HCT116 (cell line): Measurements from ENCODE around the gene SGSM2. TPM values are rescaled to one million over a fixed set of nuclear protein-coding genes. Genes with fewer than 3 reads are reported as not detected.

ENCODE experiments used
- ATAC-seq: fragments of 200-7000 bp; cut with Tn5 transposase; 2 replicates; pipeline ENCODE4 v1.9.1; 2020; ENCODE audit warnings: mild to moderate bottlenecking, moderate library complexity
- BruUV-seq: library from RNA; stranded (reverse); fragments of 400-500 nt; replicated peaks from 2 replicates; lab custom pipeline; 2021; lab: Mats Ljungman, UMichigan
- CTCF ChIA-PET: fragments of 300-600 bp; sonication (Branson Sonifier 250); formaldehyde crosslinking; loops from one replicate; lab custom pipeline; 2021; ENCODE audit warnings: antibody characterized with exemption; lab: Charles Lee
- POLR2A ChIA-PET: fragments of 300-600, 350-600 bp; sonication (Branson Sonifier 250); formaldehyde crosslinking; loops from one replicate; lab custom pipeline; 2021; ENCODE audit warnings: antibody characterized with exemption; lab: Charles Lee
- RAD21 ChIA-PET, 2 experiments: fragments of 300-600 bp; sonication (Branson Sonifier 250); formaldehyde crosslinking; loops; one replicate each; lab custom pipeline; 2023; ENCODE audit warnings: low total read pairs in 2 of 2; ENCODE audit not compliant: uncharacterized antibody in 2 of 2, unreplicated experiment in 2 of 2, low non-redundant PET in 1 of 2; lab: Charles Lee
- DNase-seq: peaks from one replicate; pipeline ENCODE4 v3.0.0-alpha.2; 2010; ENCODE audit warnings: low read depth, low spot score
- H2AFZ ChIP-seq: fragments of 200-600 bp; shearing (Covaris generic), sonication (generic); 2 replicates; pipeline ENCODE4 v1.6.1; 2017; ENCODE audit warnings: low read depth, mixed run types, mixed read lengths, antibody characterized with exemption, low read length; ENCODE audit not compliant: poor library complexity, severe bottlenecking
- H3K27ac ChIP-seq: 2 replicates; pipeline ENCODE4 v1.5.1; 2012; ENCODE audit warnings: low read depth, low read length
- H3K27me3 ChIP-seq: fragments of 200-600 bp; sonication (generic); 2 replicates; pipeline ENCODE4 v1.6.1; 2016; ENCODE audit warnings: mixed run types, low read length, mixed read lengths; ENCODE audit not compliant: insufficient read depth
- H3K36me3 ChIP-seq, 2 experiments: fragments of 200-500 bp in 1 of 2; fragments of 200-600 bp in 1 of 2; sonication (Bioruptor generic) in 1 of 2; sonication (generic) in 1 of 2; 2 replicates each; pipeline versions ENCODE4 v1.5.1 to v1.6.1; 2014 to 2016; ENCODE audit warnings: low read length in 2 of 2, inconsistent platforms in 1 of 2, mixed read lengths in 1 of 2, mixed run types in 1 of 2; ENCODE audit not compliant: insufficient read depth in 2 of 2, control insufficient read depth in 1 of 2
- H3K4me1 ChIP-seq, 2 experiments: fragments of 200-600 bp in 1 of 2; sonication (generic) in 1 of 2; 2 replicates each; pipeline versions ENCODE4 v1.5.1 to v1.6.1; 2012 to 2017; ENCODE audit warnings: low read length in 2 of 2, inconsistent platforms in 1 of 2, mild to moderate bottlenecking in 1 of 2, mixed read lengths in 1 of 2, mixed run types in 1 of 2, moderate library complexity in 1 of 2; ENCODE audit not compliant: insufficient read depth in 2 of 2, control insufficient read depth in 1 of 2
- H3K4me2 ChIP-seq: fragments of 200-600 bp; sonication (generic); 2 replicates; pipeline ENCODE4 v1.6.1; 2017; ENCODE audit warnings: mixed run types, low read length, mixed read lengths
- H3K4me3 ChIP-seq, 2 experiments: fragments of 200-600 bp in 1 of 2; sonication (generic) in 1 of 2; replicated peaks in 1 of 2; 2 replicates each; pipeline ENCODE4 v1.5.1; 2011 to 2016; ENCODE audit warnings: low read length in 2 of 2, control low read depth in 1 of 2, low read depth in 1 of 2, mild to moderate bottlenecking in 1 of 2, mixed read lengths in 1 of 2, mixed run types in 1 of 2
- H3K79me2 ChIP-seq: fragments of 200-600 bp; sonication (generic); 2 replicates; pipeline ENCODE4 v1.6.1; 2017; ENCODE audit warnings: mild to moderate bottlenecking, mixed run types, low read length, moderate library complexity, mixed read lengths; ENCODE audit not compliant: insufficient read depth
- H3K9ac ChIP-seq: fragments of 200-600 bp; sonication (generic); 2 replicates; pipeline ENCODE4 v1.6.1; 2016; ENCODE audit warnings: low read length, mixed read lengths
- H3K9me2 ChIP-seq: fragments of 200-600 bp; sonication (generic), shearing (Covaris generic); 2 replicates; pipeline ENCODE4 v1.6.1; 2017; ENCODE audit warnings: mixed run types, mild to moderate bottlenecking, moderate library complexity; ENCODE audit not compliant: insufficient read depth
- H3K9me3 ChIP-seq, 2 experiments: fragments of 200-500 bp in 1 of 2; fragments of 200-600 bp in 1 of 2; sonication (Bioruptor generic) in 1 of 2; sonication (generic) in 1 of 2; 2 replicates each; pipeline ENCODE4 v1.6.1; 2014 to 2017; ENCODE audit warnings: low read length in 2 of 2, mixed read lengths in 2 of 2, inconsistent platforms in 1 of 2, low read depth in 1 of 2, mild to moderate bottlenecking in 1 of 2, mixed run types in 1 of 2, moderate library complexity in 1 of 2; ENCODE audit not compliant: control insufficient read depth in 1 of 2, insufficient read depth in 1 of 2
- H4K20me1 ChIP-seq: fragments of 200-600 bp; sonication (generic), shearing (Covaris generic); 2 replicates; pipeline ENCODE4 v1.6.1; 2017; ENCODE audit warnings: mixed run types, mild to moderate bottlenecking, moderate library complexity; ENCODE audit not compliant: insufficient read depth
- CEBPB ChIP-seq: IDR thresholded peaks from 2 replicates; pipeline ENCODE4 v1.6.1; 2012; ENCODE audit warnings: low read depth
- ELF1 ChIP-seq: IDR thresholded peaks from 2 replicates; pipeline ENCODE4 v1.6.1; 2012; ENCODE audit warnings: low read depth, borderline replicate concordance
- EZH2phosphoT487 ChIP-seq: fragments of 200-600 bp; IDR thresholded peaks from 2 replicates; pipeline ENCODE4 v1.6.1; 2018; ENCODE audit warnings: antibody characterized with exemption, borderline replicate concordance
- RAD21 ChIP-seq: IDR thresholded peaks from 2 replicates; pipeline ENCODE4 v1.6.1; 2012; ENCODE audit warnings: low read depth, mild to moderate bottlenecking
- SP1 ChIP-seq: IDR thresholded peaks from 2 replicates; pipeline ENCODE4 v1.6.1; 2012; ENCODE audit warnings: low read depth
- intact Hi-C: fragments of 100-400 bp; cut with micrococcal nuclease; formaldehyde crosslinking; loops from 2 replicates; pipeline ENCODE4 v1.10.0; 2022
- total RNA-seq: library from RNA; stranded (reverse); gene quantifications from one replicate; pipeline ENCODE4 v1.2.1, GENCODE V29; 2021; ENCODE audit not compliant: unreplicated experiment
- TF ChIP-seq, protein P1 (sequence below): IDR thresholded peaks from 2 replicates; pipeline ENCODE4 v1.6.1; 2012; ENCODE audit warnings: low read depth
- TF ChIP-seq, protein P2 (sequence below): IDR thresholded peaks from 2 replicates; pipeline ENCODE4 v1.6.1; 2012
- TF ChIP-seq, protein P3 (sequence below): IDR thresholded peaks from 2 replicates; pipeline ENCODE4 v1.6.1; 2011; ENCODE audit warnings: mild to moderate bottlenecking, low read length, moderate library complexity; ENCODE audit not compliant: insufficient replicate concordance; ENCODE audit errors: extremely low read depth

SGSM2 gene
- total RNA-seq, 1 experiment from 2014 or later = 68.1 TPM

DNA sequence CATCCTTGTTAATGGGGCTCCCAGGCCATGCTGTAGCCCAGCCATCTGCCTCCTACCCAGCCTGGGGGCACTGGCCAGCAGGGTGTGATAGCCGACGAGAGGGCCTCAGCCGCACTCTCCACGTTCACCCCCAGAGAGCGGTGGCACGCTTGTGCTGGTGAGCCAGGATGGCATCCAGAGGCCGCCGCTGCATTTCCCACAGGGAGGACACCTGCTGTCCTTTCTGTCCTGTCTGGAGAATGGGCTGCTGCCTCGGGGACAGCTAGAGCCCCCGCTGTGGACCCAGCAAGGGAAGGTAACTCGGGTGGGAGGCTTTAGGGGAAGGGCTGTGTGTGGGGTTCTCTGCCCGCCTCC lies 27.4 kb downstream of the SGSM2 start:
- ATAC-seq = no peak
- TF ChIP-seq CEBPB (no peak), EZH2phosphoT487 (no peak), ELF1 (no peak), SP1 (no peak), RAD21 (no peak)
- TF ChIP-seq, protein P1, sequence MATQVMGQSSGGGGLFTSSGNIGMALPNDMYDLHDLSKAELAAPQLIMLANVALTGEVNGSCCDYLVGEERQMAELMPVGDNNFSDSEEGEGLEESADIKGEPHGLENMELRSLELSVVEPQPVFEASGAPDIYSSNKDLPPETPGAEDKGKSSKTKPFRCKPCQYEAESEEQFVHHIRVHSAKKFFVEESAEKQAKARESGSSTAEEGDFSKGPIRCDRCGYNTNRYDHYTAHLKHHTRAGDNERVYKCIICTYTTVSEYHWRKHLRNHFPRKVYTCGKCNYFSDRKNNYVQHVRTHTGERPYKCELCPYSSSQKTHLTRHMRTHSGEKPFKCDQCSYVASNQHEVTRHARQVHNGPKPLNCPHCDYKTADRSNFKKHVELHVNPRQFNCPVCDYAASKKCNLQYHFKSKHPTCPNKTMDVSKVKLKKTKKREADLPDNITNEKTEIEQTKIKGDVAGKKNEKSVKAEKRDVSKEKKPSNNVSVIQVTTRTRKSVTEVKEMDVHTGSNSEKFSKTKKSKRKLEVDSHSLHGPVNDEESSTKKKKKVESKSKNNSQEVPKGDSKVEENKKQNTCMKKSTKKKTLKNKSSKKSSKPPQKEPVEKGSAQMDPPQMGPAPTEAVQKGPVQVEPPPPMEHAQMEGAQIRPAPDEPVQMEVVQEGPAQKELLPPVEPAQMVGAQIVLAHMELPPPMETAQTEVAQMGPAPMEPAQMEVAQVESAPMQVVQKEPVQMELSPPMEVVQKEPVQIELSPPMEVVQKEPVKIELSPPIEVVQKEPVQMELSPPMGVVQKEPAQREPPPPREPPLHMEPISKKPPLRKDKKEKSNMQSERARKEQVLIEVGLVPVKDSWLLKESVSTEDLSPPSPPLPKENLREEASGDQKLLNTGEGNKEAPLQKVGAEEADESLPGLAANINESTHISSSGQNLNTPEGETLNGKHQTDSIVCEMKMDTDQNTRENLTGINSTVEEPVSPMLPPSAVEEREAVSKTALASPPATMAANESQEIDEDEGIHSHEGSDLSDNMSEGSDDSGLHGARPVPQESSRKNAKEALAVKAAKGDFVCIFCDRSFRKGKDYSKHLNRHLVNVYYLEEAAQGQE = no peak
- TF ChIP-seq, protein P2, sequence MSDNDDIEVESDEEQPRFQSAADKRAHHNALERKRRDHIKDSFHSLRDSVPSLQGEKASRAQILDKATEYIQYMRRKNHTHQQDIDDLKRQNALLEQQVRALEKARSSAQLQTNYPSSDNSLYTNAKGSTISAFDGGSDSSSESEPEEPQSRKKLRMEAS = no peak
- TF ChIP-seq, protein P3, sequence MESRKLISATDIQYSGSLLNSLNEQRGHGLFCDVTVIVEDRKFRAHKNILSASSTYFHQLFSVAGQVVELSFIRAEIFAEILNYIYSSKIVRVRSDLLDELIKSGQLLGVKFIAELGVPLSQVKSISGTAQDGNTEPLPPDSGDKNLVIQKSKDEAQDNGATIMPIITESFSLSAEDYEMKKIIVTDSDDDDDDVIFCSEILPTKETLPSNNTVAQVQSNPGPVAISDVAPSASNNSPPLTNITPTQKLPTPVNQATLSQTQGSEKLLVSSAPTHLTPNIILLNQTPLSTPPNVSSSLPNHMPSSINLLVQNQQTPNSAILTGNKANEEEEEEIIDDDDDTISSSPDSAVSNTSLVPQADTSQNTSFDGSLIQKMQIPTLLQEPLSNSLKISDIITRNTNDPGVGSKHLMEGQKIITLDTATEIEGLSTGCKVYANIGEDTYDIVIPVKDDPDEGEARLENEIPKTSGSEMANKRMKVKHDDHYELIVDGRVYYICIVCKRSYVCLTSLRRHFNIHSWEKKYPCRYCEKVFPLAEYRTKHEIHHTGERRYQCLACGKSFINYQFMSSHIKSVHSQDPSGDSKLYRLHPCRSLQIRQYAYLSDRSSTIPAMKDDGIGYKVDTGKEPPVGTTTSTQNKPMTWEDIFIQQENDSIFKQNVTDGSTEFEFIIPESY = no peak

More for the DNA sequence above, 27.4 kb downstream of the SGSM2 start:
- CTCF ChIA-PET = no interaction called here
- Histone ChIP-seq H3K4me3 (no peak overlapping the region), H3K9me2 (no peaks in the 10 kb centered on the region), H3K36me3 (peaks cover 4 to 7% of the 10 kb centered on the region in 2 experiments; a peak in 2 of 4 replicates), H3K27me3 (no peaks in the 10 kb centered on the region), H4K20me1 (no peaks in the 10 kb centered on the region), H3K27ac (no peak overlapping the region), H3K79me2 (no peaks in the 10 kb centered on the region), H3K4me2 (no peak overlapping the region), H3K9me3 (no peaks in the 10 kb centered on the region), H3K9ac (no peak overlapping the region), H2AFZ (no peak overlapping the region), H3K4me1 (peaks cover 12 to 17% of the 10 kb centered on the region in 2 experiments)
- BruUV-seq = no TSS peak
- POLR2A ChIA-PET = no interaction called here
- intact Hi-C loops = no loop called here
- no peak for DNase-seq
- RAD21 ChIA-PET = no interaction called here
